Omental fat pad (tissue), 4 donors: Measurements from ENCODE around the gene ARHGAP31. TPM values are rescaled to one million over a fixed set of nuclear protein-coding genes. Genes with fewer than 3 reads are reported as not detected.

Experiments used
- ATAC-seq: fragments of 150-250 bp; one replicate; pipeline ENCODE4 v1.9.1; 2016; ENCODE audit warnings: mild to moderate bottlenecking, moderate library complexity; ENCODE audit not compliant: low FRiP score
- DNase-seq: peaks from one replicate; pipeline ENCODE4 v3.0.0-alpha.2; 2019; ENCODE audit warnings: low spot score
- CTCF ChIP-seq, 3 donors: fragments of 450-650 bp; IDR thresholded peaks; one replicate each; pipeline ENCODE4 v1.5.1; 2016 to 2017; ENCODE audit warnings: antibody characterized with exemption in 3 of 3, mild to moderate bottlenecking in 3 of 3, moderate library complexity in 2 of 3
- total RNA-seq, 4 donors: library from RNA; depleted of rRNA; stranded (reverse); fragments of >200 nt; gene quantifications; one replicate each; pipeline ENCODE4 v1.1.0, GENCODE V29; 2016

ARHGAP31 gene
- total RNA-seq, 4 donors from 2014 or later, result 14.4 to 61.2 (median 36.6) TPM

DNA sequence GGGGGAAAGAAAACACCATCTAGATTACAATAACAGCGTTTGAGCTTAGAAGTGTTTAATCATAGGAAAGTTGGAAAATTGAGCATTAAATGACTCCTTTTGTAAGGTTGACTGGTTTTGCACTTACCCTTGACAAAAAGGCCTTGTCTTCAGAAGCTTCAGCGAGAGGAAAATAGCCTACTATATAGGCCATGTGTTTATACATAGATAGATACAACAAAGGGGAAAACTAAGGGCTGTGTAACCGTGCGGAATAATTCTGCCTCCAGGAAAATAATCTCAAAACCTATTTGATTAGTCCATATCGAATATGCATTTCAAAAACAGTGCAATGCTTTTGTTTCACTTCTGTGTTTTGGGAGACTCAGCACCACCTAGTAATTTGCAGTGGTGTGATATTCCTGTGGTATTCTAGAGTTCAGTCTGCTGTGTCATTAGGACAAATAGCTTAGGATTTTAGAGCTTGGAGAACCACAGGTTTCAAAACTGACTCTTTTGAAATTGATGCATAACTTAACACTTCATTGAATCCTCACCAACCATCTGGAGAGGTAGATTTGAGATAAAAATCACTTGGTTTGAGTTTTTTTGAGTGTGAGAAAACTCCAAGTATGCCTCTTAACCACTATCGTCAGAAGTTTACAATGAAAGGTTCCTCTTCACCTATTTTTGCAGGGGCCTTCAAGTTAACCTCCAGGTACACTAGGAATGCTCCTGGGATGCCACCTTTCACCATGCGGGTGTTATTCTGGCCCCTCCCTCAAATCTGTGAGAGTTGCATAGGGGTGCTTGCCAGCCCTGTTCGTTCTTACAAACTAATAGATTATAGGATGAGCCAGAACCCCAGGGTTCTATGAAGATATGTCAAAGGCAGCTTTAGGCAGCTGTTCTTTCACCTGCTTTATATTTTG lies 1.9 kb downstream of the ARHGAP31 start:
- no peak for ATAC-seq
- no peak for DNase-seq
- no peak for TF ChIP-seq CTCF (IDR thresholded peaks at IDR 0.05)

- no peak for TF ChIP-seq CTCF (IDR thresholded peaks at IDR 0.05)
- ATAC-seq, result no peak
Observed at GRCh38 chr3:119296727-119297122, 2.5 kb downstream of the ARHGAP31 start.

GRCh38 chr3:119297169-119297568 lies 3.0 kb downstream of the ARHGAP31 start:
- DNase-seq, result no peak
- no peak for TF ChIP-seq CTCF (IDR thresholded peaks at IDR 0.05)
- ATAC-seq, result no peak

More at GRCh38 chr3:119296727-119297122, 2.5 kb downstream of the ARHGAP31 start:
- DNase-seq, result no peak

DNA sequence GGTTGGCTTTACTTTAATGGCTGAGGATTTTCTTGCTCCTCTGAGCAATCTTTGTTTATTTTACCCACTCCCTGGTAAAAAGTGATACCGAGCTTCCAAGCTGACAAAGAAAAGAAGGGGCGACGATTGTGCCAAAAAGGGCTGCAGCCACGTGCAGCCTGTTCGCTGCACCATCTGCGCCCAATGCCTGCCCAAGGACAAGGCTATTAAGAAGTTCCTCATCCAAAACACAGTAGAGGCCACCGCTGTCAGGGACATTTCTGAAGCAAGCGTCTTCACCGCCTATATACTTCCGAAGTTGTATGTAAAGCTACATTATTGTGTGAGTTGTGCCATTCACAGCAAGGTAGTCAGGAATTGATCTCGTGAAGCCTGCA lies 4.4 kb downstream of the ARHGAP31 start:
- no peak for ATAC-seq
- no peak for TF ChIP-seq CTCF (IDR thresholded peaks at IDR 0.05)

DNA sequence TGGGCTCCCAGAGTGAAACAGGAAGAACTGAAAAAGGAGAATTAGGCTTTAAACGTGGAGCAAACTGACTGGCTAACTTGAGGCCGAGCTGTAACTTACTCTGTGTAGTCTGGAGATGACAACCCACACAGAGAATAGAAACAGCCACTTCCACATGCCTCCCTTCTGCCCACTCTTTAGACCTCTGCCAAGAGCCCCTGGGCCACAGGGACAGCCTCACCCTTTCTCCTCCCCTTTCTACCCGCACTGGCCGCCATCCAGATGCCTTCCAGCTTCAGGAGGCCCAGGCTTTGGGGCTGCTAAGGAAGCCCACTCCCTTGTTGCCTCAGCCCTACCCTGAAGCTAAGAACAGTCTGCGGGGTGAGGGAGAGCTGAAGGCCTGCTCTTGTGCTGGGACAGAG lies 6.8 kb downstream of the ARHGAP31 start:
- no peak for DNase-seq
- ATAC-seq, result no peak
- no peak for TF ChIP-seq CTCF (IDR thresholded peaks at IDR 0.05)

More for the DNA sequence above, 4.4 kb downstream of the ARHGAP31 start:
- DNase-seq, result no peak

DNA sequence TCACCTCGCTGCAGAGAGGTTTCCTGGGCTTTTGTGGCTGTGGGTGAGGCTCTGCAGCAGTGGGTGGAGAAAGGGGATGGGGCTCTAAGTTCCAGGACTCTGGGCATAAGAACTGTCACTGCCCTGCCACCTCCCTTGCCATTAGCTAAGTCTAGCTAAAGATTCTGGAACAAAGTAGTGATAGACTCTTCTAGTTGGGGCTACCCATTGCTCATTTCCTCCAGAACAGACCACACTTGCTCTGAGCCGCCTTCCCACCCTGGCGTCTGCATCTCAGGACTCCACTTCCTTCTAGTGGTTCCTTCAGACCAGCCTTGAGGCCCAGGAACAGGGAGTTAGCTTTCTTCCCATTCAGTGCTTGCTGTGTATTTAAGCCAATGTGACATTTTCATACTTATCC lies 7.5 kb downstream of the ARHGAP31 start:
- DNase-seq, result no peak
- ATAC-seq, result no peak

More for the DNA sequence above, 7.5 kb downstream of the ARHGAP31 start:
- TF ChIP-seq CTCF (IDR thresholded peaks at IDR 0.05), result no peak
